Measurements from ENCODE around the gene TBX1.
"Not testable (repeated sequence)": the region's sequence is repeated elsewhere in the genome, so short reads cannot be mapped to it uniquely, and the experiment has no call there.

TBX1 gene

DNA sequence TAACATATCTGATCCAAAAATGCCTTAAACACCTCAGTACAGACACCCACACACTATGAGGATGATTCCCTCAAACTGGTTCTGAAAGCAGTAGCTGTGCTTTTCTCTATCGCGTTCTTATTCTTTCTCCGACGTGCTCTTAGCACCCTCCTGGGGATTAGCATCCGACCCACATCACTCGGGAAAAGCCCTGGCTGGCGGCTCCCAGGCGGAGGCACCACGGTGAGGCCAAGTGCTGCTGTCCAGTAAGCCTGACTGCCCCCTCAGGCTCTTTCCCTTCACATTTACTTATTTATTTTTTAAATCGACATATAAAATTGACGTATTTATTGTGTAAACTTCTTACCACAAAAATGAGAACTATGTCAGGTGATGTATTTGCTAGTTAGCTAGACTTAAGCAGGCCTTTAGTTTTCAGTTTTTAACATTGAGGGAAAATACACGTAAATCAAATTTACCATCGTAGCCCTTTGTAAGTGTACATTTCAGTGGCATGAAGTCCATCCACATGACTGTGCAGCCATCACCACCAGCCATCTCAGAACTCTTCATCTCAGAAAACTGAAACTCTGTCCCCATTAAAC lies 19.2 kb downstream of the TBX1 start:
- no peak for DNase-seq (ENCODE audit: low read depth in 2 of 3, low spot score in 2 of 3)

- DNase-seq (ENCODE audit: low read depth in 2 of 3, low spot score in 2 of 3), result no peak
Measured at GRCh38 chr22:19782533-19782932, 22.0 kb downstream of the TBX1 start.

DNA sequence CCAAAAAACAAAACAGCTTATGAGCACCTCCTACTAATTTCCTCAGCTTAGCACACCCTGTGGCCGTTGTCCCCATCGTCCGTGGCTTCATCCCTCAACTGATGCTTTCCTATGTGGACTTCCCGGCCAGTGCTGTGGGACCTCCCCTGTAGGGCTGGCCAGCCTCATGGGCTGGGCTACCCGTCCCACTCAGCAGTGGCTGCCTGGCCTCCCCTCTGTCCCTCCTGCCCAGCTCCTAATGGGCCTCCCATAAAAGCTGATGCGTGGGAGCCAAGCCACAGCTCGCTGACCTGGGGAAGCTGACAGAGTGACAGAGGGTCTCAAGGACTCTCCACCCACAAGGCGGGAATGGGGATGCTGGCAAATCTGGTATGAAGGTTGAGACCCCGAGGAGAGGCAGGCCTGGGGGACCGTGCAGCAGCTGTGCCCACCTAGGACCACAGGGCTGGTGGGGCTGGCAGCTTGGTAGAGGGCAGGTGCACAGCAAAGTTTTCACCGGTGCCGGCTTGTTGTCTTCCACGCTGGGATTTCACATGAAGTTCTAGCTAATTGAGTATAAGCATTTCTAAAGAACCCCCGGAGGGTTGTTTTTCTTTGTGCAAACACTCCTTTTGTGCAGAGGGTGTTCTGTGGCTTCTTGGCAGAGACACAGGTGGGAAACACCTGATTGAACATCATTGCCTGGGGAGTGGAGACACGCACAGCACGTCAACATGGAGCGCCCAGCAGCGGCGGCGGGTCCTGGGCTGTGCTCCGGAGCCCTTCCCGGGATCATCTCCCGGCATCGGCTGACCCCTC lies 23.2 kb downstream of the TBX1 start:
- no peak for DNase-seq (ENCODE audit: low read depth in 2 of 3, low spot score in 2 of 3)

DNA sequence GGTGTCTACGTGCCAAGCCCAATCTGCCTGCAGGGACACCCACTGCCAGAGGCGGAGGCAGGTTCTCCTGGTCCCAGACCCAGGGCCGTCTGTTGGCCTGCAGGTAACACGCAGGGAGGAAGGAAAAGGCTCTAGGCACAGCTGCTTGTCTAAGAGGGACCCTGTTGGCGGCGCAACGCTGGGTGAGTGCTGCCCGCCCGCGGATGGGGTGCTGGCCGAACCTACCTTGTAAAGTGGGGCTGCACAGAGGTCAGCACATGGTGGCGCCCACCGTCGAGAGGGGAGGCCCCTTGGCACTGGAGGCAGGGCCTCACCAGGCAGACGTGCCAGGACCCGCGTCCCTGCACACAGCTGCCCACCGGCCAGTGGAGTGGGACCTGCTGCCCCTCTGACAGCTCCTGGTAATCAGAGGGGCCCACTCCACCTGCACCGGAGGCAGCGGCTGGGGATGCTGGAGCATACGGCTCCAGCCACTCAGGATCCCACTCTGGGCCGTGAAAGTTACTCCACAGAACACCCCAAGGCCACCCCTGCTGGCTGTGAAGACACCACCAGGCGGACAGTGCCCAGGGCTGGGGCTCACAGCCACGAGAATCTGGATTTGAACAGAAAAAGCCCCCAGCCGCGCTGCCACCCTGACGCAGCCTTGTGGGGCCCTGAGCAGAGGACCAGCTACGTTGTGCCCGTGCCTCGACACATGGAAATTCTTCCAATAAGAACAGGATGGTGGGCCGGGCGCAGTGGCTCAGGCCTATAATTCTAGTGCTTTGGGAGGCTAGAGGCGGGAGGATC lies 24.0 kb downstream of the TBX1 start:
- DNase-seq (ENCODE audit: low read depth in 2 of 3, low spot score in 2 of 3), result no peak

DNA sequence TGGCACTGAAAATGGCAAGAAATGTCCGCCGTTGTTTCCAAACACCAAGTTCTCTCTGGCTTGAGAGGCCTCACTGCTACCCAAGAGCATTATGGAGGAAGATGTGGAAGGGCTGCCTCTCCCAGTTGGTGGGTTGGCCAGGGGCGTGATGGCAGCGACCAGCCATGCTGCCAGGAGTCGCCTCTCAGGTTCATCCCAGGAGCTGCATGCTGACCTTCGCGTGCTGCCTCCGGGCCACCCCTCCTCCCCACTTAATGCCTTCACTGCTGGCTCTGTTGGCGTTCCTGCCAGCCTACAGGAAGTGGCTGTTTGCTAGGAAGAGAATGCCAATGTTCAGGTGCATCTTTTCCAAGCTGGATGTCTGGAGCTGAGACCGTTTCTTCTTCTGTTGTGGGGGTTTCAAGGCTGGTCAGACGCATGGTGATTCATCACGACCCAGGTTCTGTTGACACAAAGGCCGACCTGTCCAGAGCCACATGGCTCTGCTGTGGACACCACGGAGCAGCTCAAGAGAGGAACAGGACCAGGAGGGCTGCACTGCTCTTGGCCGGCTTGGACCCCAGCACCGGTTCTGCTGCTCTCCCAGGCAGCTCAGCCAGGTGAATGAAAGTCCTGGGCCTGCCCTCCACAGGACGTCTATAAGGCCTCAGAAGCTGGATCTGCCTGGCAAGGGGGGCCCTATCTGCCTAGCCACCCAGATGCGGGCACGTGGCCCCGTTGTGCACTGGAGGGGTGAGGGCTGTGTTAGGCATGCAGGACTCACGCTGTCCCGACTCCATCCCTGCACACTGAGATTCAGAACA lies 25.1 kb downstream of the TBX1 start:
- no peak for DNase-seq (ENCODE audit: low read depth in 2 of 3, low spot score in 2 of 3)

GRCh38 chr22:19786264-19786585 lies 25.6 kb downstream of the TBX1 start:
- DNase-seq (ENCODE audit: low read depth in 2 of 3, low spot score in 2 of 3), result no peak

DNA sequence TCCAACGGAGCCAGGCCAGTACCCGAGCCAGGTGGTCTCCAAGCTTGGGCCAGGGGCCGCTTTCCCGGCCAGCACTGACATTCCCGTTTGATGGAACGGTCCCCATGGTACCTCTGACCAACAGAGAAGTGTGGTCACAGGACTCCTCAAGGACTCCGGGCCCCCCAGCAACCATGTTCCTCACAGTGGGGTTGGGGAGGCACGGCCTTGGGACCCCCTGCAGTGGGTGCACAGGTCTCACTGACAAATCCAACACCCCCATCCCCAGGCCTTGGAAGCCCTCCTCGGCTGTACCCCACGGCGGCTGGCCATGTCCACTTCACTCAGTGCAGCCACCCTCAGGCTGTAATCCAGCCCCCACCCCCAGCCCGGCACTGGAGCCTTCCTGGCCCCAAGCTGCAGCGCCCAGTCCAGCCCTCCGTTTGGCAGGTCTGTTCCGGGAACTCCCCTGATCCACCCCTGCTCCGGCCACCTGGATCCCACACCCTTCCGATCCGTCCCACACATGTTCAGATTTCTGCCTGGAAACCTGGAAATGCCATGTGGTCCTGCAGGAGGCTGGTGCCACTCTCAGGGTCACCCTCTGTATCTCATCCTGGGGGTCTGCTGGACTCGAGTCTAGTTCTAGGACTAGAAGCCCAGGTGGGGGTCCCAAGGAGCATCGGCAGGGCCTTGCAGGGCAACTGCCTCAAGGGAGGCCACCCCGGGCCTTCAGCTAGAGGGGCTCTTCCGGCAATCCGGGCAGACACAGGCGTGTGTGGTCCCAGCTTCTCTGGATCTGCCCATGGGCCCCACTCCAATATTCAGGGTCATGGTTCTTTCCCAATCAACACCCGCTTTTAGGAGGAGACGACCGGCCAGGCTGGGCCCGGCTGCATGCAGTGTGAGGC lies 26.6 kb downstream of the TBX1 start:
- no peak for DNase-seq (ENCODE audit: low read depth in 2 of 3, low spot score in 2 of 3)

DNA sequence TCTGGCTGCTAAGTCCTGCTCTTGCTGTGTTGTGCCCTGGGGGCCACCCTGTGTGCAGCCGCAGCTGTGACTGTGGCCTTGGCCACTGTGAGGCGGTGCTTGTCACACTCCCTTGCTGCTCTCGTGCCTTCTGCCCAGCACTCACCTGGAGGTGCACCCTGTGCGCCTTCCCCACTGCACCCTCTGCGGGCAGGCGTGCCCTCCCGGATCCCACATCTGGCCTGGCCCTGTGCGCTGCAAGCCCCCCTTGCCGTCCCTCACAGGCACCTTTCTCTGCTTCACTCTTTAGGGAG lies 27.2 kb downstream of the TBX1 start:
- DNase-seq (ENCODE audit: low read depth in 2 of 3, low spot score in 2 of 3), result no peak

GRCh38 chr22:19788661-19789225 lies 28.2 kb downstream of the TBX1 start:
- DNase-seq (ENCODE audit: low read depth in 2 of 3, low spot score in 2 of 3), result no peak

DNA sequence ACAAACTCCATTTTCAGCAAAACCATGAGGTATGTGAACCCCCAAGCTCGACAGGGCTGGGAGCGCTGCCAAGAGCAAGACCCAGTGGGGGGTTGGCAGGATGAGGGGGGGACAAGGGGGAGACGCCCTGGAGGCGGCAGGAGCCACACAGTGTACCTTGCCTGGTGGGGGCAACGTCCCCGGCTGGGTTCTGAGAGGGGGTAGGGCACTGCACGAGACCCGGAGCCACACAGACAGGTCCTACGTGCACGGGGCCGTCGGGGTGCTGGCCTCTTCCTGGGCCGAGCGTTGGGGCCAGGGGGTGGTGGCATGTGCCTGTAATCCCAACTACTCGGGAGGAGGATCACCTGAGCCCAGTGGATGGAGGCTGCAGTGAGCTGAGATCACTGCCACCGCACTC lies 28.8 kb downstream of the TBX1 start:
- no peak for DNase-seq (ENCODE audit: low read depth in 2 of 3, low spot score in 2 of 3)

GRCh38 chr22:19789828-19790227 lies 29.2 kb downstream of the TBX1 start:
- no peak for DNase-seq (ENCODE audit: low read depth in 2 of 3, low spot score in 2 of 3)

GRCh38 chr22:19791243-19791642 lies 30.7 kb downstream of the TBX1 start:
- DNase-seq (ENCODE audit: low read depth in 2 of 3, low spot score in 2 of 3), result no peak

GRCh38 chr22:19791894-19792293 lies 31.3 kb downstream of the TBX1 start:
- no peak for DNase-seq (ENCODE audit: low read depth in 2 of 3, low spot score in 2 of 3)

- DNase-seq (ENCODE audit: low read depth in 2 of 3, low spot score in 2 of 3), result not testable (repeated sequence)
Measured at GRCh38 chr22:19792383-19792896, 31.9 kb downstream of the TBX1 start.

- DNase-seq (ENCODE audit: low read depth in 2 of 3, low spot score in 2 of 3), result no peak
Measured at GRCh38 chr22:19793161-19793560, 32.6 kb downstream of the TBX1 start.

GRCh38 chr22:19793661-19794310 lies 33.2 kb downstream of the TBX1 start:
- DNase-seq (ENCODE audit: low read depth in 2 of 3, low spot score in 2 of 3), result no peak

GRCh38 chr22:19795617-19796008 lies 35.0 kb downstream of the TBX1 start:
- no peak for DNase-seq (ENCODE audit: low read depth in 2 of 3, low spot score in 2 of 3)

GRCh38 chr22:19796160-19796559 lies 35.6 kb downstream of the TBX1 start:
- DNase-seq (ENCODE audit: low read depth in 2 of 3, low spot score in 2 of 3), result no peak

- DNase-seq (ENCODE audit: low read depth in 2 of 3, low spot score in 2 of 3), result no peak
Measured at GRCh38 chr22:19797086-19798002, 36.8 kb downstream of the TBX1 start.
